Spleen (tissue), 11 donors: ENCODE measurements around the gene RNF141. TPM values are rescaled to one million over a fixed set of nuclear protein-coding genes. Genes with fewer than 3 reads are reported as not detected.

Experiments
- DNase-seq: peaks from one replicate; pipeline ENCODE4 v3.0.0-alpha.2; 2020
- H3K27ac ChIP-seq, 8 donors: fragments of 200-600 bp; sonication (generic) in 7 of 8; 1 replicate in 4 of 8; 2 replicates in 4 of 8; pipeline versions ENCODE4 v1.5.0 to v1.8.0; 2016 to 2021; ENCODE audit warnings: inconsistent platforms in 4 of 8, mild to moderate bottlenecking in 4 of 8, moderate library complexity in 1 of 8
- H3K27me3 ChIP-seq, 7 donors: fragments of 200-600 bp; sonication (generic) in 6 of 7; replicated peaks in 1 of 7; 1 replicate in 4 of 7; 2 replicates in 3 of 7; pipeline versions ENCODE4 v1.5.0 to v1.8.0; 2016 to 2021; ENCODE audit warnings: inconsistent platforms in 3 of 7, mild to moderate bottlenecking in 1 of 7
- H3K36me3 ChIP-seq, 6 donors: fragments of 200-600 bp; sonication (generic) in 5 of 6; 1 replicate in 4 of 6; 2 replicates in 2 of 6; pipeline versions ENCODE4 v1.5.0 to v1.8.0; 2016 to 2021; ENCODE audit warnings: inconsistent platforms in 2 of 6
- H3K4me1 ChIP-seq, 6 donors: fragments of 200-600 bp; sonication (generic) in 5 of 6; 1 replicate in 3 of 6; 2 replicates in 3 of 6; pipeline versions ENCODE4 v1.5.0 to v1.8.0; 2016 to 2021; ENCODE audit warnings: inconsistent platforms in 3 of 6
- H3K4me3 ChIP-seq, 8 donors: fragments of 200-600 bp; sonication (generic) in 7 of 8; 1 replicate in 4 of 8; 2 replicates in 4 of 8; pipeline versions ENCODE4 v1.5.0 to v1.8.0; 2016 to 2021; ENCODE audit warnings: inconsistent platforms in 4 of 8, mild to moderate bottlenecking in 4 of 8, moderate library complexity in 2 of 8
- H3K9me3 ChIP-seq, 8 donors: fragments of 200-600 bp; sonication (generic) in 7 of 8; 1 replicate in 4 of 8; 2 replicates in 4 of 8; pipeline versions ENCODE4 v1.5.0 to v1.8.0; 2016 to 2021; ENCODE audit warnings: inconsistent platforms in 4 of 8
- POLR2A ChIP-seq, 3 donors: fragments of 450-650 bp; IDR thresholded peaks; one replicate each; pipeline ENCODE4 v1.5.1; 2017; ENCODE audit warnings: antibody characterized with exemption in 3 of 3, mild to moderate bottlenecking in 1 of 3
- POLR2AphosphoS5 ChIP-seq, 3 donors: sonication (generic); formaldehyde crosslinking; IDR thresholded peaks; one replicate each; pipeline ENCODE4 v1.5.1; 2017; ENCODE audit warnings: antibody characterized with exemption in 3 of 3
- WGBS, 5 donors: extraction: QIAGEN DNeasy Blood & Tissue Kit in 3 of 5; methylation state at CpG; one replicate each; pipeline versions ENCODE4 v1.1.5 to v1.1.7; 2013 to 2018; 5-methylcytosine and 5-hydroxymethylcytosine counted together
- intact Hi-C: fragments of 100-400 bp; cut with DNase I; formaldehyde crosslinking; loops from one replicate; pipeline ENCODE4 v1.15.0; 2023; ENCODE audit warnings: low total_unique reads
- polyA plus RNA-seq, 3 donors: library from polyadenylated mRNA; stranded (reverse); fragments of 200-250 nt; gene quantifications; one replicate each; pipeline ENCODE4 v1.2.1, GENCODE V29; 2013
- total RNA-seq, 7 donors: library from RNA; depleted of rRNA in 3 of 7; stranded (reverse); fragments of >200 nt in 3 of 7; fragmentation: NEBNext Ultra II Directional in 4 of 7; extraction: Animal tissue kit (Norgen Biotek cat#: 25700) in 4 of 7; gene quantifications; one replicate each; pipeline versions ENCODE4 v1.1.0 to v1.2.1, GENCODE V29; 2016 to 2021
- TF ChIP-seq, protein P1 (sequence below), 11 experiments: fragments of 200-600 bp in 7 of 11; fragments of 450-650 bp in 4 of 11; sonication (generic) in 4 of 11; IDR thresholded peaks in 8 of 11; conservative IDR thresholded peaks in 3 of 11; 1 replicate in 7 of 11; 2 replicates in 4 of 11; pipeline versions ENCODE4 v1.4.0 to v1.8.0; 2016 to 2021; ENCODE audit warnings: antibody characterized with exemption in 11 of 11, inconsistent platforms in 4 of 11, mild to moderate bottlenecking in 1 of 11
- donor health status: healthy with polysubstance abuse.
- donor health status: DM: no; HTN: no; CAD: no; lungs with moderate emphysema.
- donor health status: DM: no; HTN: no; CAD: no.
- donor health status: Bipolar disorder and iron deficiency.
- donor health status: healthy.
- donor health status: DM: no; HTN: no; CAD: no.
- donor health status: DM: yes; HTN: yes; CAD: no.

Gene RNF141
- total and polyA plus RNA-seq, 10 donors, result 13.3 to 86.2 (median 48.8) TPM

DNA sequence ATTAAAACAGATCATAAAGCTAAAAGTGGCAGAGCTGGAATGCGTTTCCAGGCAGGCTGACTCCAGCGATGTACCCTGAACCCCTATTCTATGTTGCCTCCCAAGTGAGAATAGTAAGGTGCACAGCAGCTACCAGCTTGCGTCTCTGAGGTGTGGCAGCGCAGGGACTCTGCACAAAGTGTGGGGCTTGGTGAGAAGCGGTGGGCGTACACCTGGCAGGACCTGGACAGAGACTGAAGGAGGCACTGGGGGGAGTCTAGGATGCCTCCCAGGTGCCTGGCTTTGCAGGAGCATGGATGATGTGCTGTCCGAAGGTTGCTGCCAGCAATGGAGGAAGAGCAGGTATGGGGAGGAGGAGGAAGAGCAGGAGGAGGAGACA, 43.0 kb downstream of the RNF141 start:
- TF ChIP-seq, protein P1, sequence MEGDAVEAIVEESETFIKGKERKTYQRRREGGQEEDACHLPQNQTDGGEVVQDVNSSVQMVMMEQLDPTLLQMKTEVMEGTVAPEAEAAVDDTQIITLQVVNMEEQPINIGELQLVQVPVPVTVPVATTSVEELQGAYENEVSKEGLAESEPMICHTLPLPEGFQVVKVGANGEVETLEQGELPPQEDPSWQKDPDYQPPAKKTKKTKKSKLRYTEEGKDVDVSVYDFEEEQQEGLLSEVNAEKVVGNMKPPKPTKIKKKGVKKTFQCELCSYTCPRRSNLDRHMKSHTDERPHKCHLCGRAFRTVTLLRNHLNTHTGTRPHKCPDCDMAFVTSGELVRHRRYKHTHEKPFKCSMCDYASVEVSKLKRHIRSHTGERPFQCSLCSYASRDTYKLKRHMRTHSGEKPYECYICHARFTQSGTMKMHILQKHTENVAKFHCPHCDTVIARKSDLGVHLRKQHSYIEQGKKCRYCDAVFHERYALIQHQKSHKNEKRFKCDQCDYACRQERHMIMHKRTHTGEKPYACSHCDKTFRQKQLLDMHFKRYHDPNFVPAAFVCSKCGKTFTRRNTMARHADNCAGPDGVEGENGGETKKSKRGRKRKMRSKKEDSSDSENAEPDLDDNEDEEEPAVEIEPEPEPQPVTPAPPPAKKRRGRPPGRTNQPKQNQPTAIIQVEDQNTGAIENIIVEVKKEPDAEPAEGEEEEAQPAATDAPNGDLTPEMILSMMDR (IDR thresholded peaks at IDR 0.05 in 8 of 11, conservative IDR thresholded peaks at IDR 0.05 in 3 of 11), result no peak
- no peak for TF ChIP-seq POLR2AphosphoS5 (IDR thresholded peaks at IDR 0.05)
- intact Hi-C loops, result no loop called here
- H3K4me1 ChIP-seq, result peaks cover 0 to 21% (median 7%) of the 10 kb centered on the region in 6 donors
- 93 to 100% (median 95%) methylated on average over 7 of the region's 7 CpGs for WGBS, 5 donors
- no peak for DNase-seq
- peaks cover 2 to 100% (median 73%) of the 10 kb centered on the region in 6 donors for H3K36me3 ChIP-seq
- H3K27me3 ChIP-seq, result no peaks in the 10 kb centered on the region
- H3K4me3 ChIP-seq, result no peak overlapping the region
- H3K9me3 ChIP-seq, result no peaks in the 10 kb centered on the region
- peak overlapping the region in 1 of 8 donors; percentile 51 for H3K27ac ChIP-seq

DNA sequence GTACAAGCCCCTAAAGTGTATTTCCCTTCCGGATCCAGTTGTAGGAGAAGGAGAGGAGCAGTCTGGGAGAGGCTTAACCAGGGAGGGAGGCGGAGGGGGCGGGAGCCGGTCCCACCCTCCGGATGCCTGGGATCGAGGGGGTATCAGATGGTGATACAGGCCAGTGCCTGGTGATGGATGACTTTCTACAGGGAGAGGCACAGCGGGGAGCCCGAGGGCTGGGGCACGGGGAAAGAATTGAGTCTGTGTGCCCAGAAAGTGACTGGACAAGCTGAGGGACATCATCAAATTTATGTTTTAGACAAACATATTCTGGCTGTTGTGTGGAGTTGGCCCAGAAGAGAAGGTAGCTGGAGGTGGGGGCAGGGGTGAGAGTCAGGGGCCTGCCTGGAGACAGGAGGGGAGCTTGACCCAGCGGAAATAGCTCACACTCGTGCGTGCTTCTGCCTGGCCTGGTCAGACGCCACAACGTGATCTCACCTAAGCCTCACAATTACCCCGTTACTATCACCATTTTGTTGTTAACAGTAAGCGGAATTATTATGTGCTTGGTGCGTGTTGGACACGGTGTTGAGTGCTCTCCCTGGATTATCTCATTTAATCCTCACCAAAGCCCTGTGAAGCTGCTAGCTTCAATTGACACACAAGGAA, 43.5 kb downstream of the RNF141 start:
- no peak overlapping the region for H3K27ac ChIP-seq
- WGBS, 5 donors, result 88 to 94% (median 93%) methylated on average over 18 of the region's 18 CpGs
- H3K4me1 ChIP-seq, result peaks cover 0 to 16% (median 4%) of the 10 kb centered on the region in 6 donors
- TF ChIP-seq POLR2AphosphoS5 (IDR thresholded peaks at IDR 0.05) (no peak), POLR2A (IDR thresholded peaks at IDR 0.05) (no peak)
- TF ChIP-seq, protein P1 (IDR thresholded peaks at IDR 0.05 in 8 of 11, conservative IDR thresholded peaks at IDR 0.05 in 3 of 11), result no peak
- DNase-seq, result no peak
- H3K4me3 ChIP-seq, result no peak overlapping the region
- no peaks in the 10 kb centered on the region for H3K9me3 ChIP-seq
- intact Hi-C loops, result no loop called here
- no peaks in the 10 kb centered on the region for H3K27me3 ChIP-seq
- peaks cover 2 to 100% (median 77%) of the 10 kb centered on the region in 6 donors for H3K36me3 ChIP-seq

DNA sequence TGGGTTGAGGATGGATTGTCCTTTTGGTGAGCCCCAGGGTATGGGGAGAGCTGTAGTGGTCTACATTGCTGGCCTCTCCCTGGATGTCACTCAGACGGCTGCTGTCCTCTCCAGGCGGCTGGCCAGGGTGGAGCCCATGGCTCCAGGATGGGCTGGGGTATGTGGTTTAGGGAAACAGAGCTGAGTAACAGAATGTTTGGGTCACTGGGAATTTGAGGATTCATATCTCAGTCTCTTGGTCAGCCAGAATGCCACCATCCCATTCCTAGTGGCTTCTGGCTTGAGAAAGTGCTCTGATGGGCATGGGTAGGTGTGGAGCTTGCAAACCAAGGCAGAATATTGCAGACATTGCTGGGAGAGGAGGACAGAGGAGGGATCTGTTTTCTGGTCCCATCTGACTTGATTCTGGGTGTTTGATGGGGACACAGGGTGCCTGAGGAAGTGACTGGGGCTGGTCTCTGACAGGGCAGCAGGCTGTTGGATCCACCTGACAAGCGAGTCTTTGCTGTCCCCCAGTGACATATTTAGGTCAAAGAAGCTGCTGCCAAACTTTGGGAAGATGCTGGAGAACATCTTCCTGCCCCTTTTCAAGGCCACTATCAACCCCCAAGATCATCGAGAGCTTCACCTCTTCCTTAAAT, 44.6 kb downstream of the RNF141 start:
- 93 to 98% (median 95%) methylated on average over 4 of the region's 4 CpGs for WGBS, 5 donors
- H3K27me3 ChIP-seq, result no peaks in the 10 kb centered on the region
- peaks cover 0 to 10% (median 2%) of the 10 kb centered on the region in 6 donors for H3K4me1 ChIP-seq
- no peak for DNase-seq
- TF ChIP-seq, protein P1 (IDR thresholded peaks at IDR 0.05 in 8 of 11, conservative IDR thresholded peaks at IDR 0.05 in 3 of 11), result no peak
- TF ChIP-seq POLR2A (IDR thresholded peaks at IDR 0.05) (no peak), POLR2AphosphoS5 (IDR thresholded peaks at IDR 0.05) (no peak)
- H3K36me3 ChIP-seq, result peaks cover 2 to 100% (median 77%) of the 10 kb centered on the region in 6 donors
- intact Hi-C loops, result no loop called here
- no peak overlapping the region for H3K4me3 ChIP-seq
- H3K27ac ChIP-seq, result peak overlapping the region in 2 of 8 donors; percentile 21 to 24
- no peaks in the 10 kb centered on the region for H3K9me3 ChIP-seq

DNA sequence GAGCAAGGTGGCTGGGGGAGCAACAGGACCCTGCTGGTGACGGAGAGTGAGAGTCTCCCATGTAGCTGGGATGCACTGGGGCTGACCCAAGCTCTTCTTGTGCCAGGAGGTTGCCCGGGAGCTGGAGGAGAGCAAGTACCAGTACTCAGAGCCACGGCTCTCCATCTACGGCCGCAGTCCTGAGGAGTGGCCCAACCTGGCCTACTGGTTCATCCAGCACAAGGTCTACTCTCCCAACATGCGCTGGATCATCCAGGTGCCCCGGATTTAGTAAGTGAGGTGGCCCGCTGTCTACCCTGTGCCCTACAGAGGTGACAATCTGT, 45.6 kb downstream of the RNF141 start:
- peaks cover 2 to 100% (median 72%) of the 10 kb centered on the region in 6 donors for H3K36me3 ChIP-seq
- peak overlapping the region in 1 of 8 donors; percentile 2 for H3K27ac ChIP-seq
- TF ChIP-seq, protein P1 (IDR thresholded peaks at IDR 0.05 in 8 of 11, conservative IDR thresholded peaks at IDR 0.05 in 3 of 11), result no peak
- TF ChIP-seq POLR2AphosphoS5 (IDR thresholded peaks at IDR 0.05), result peak in 1 of 3 donors; percentile 5
- no peak for DNase-seq
- H3K4me3 ChIP-seq, result no peak overlapping the region
- 95 to 99% (median 96%) methylated on average over 8 of the region's 8 CpGs for WGBS, 5 donors
- peaks cover 0 to 15% (median 9%) of the 10 kb centered on the region in 6 donors for H3K4me1 ChIP-seq
- H3K27me3 ChIP-seq, result no peaks in the 10 kb centered on the region
- intact Hi-C loops, result no loop called here
- no peaks in the 10 kb centered on the region for H3K9me3 ChIP-seq
